ENCODE measurements around the gene PARD3B. TPM values are rescaled to one million over a fixed set of nuclear protein-coding genes. Genes with fewer than 3 reads are reported as not detected.
A peak's percentile ranks its signal among the peaks of the same experiment; 100 is the strongest.

PARD3B gene
- total RNA-seq, 1 experiment from 2014 or later = 7.6 TPM

DNA sequence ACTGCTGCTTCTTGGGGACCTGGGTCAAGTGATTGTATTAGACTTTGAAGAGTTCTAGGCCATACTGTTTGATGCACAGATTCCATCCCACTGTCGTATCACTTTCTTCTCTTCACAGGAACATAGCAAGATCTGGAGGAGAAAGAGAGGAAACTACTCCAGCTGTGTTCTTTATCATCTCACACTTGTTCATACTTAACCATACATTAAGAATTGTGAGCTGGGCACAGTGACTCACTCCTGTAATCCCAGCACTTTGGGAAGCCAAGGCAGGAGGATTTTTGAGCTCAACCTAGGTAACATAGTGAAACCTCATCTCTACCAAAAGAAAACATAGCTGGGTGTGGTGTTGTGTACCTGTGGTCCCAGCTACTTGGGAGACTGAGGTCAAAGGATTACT is 111.7 kb downstream of the PARD3B start:
- Histone ChIP-seq H3K9me3 (ENCODE audit: insufficient read depth, low read depth) (peaks cover 6% of the 10 kb centered on the region; the same call in 1 of the 2 replicates), H3K27ac (no peak overlapping the region), H3F3A (ENCODE audit: insufficient read depth, low read depth) (no peaks in the 10 kb centered on the region), H3K36me3 (ENCODE audit: low read depth) (no peaks in the 10 kb centered on the region), H2AFZ (no peak overlapping the region), H3K27me3 (ENCODE audit: insufficient read depth, low read depth) (no peaks in the 10 kb centered on the region), H3K4me1 (replicated peaks; ENCODE audit: insufficient read depth) (no peaks in the 10 kb centered on the region), H3K4me2 (no peak overlapping the region), H4K20me1 (ENCODE audit: insufficient read depth) (no peaks in the 10 kb centered on the region), H3K9me2 (ENCODE audit: insufficient read depth) (no peaks in the 10 kb centered on the region), H3K79me2 (ENCODE audit: low read depth) (no peaks in the 10 kb centered on the region), H3K4me3 (no peak overlapping the region)
- POLR2A ChIA-PET (ENCODE audit: unreplicated experiment) = no interaction called here
- DNase-seq = no peak
- intact Hi-C loops (cut with micrococcal nuclease; ENCODE audit: unreplicated experiment) = no loop called here
- CTCF ChIA-PET = no interaction called here
- BruUV-seq (replicated peaks) = no TSS peak
- no peak for TF ChIP-seq EZH2 (IDR thresholded peaks at IDR 0.05; ENCODE audit: low read depth)
- TF ChIP-seq, protein P1, sequence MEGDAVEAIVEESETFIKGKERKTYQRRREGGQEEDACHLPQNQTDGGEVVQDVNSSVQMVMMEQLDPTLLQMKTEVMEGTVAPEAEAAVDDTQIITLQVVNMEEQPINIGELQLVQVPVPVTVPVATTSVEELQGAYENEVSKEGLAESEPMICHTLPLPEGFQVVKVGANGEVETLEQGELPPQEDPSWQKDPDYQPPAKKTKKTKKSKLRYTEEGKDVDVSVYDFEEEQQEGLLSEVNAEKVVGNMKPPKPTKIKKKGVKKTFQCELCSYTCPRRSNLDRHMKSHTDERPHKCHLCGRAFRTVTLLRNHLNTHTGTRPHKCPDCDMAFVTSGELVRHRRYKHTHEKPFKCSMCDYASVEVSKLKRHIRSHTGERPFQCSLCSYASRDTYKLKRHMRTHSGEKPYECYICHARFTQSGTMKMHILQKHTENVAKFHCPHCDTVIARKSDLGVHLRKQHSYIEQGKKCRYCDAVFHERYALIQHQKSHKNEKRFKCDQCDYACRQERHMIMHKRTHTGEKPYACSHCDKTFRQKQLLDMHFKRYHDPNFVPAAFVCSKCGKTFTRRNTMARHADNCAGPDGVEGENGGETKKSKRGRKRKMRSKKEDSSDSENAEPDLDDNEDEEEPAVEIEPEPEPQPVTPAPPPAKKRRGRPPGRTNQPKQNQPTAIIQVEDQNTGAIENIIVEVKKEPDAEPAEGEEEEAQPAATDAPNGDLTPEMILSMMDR (conservative IDR thresholded peaks at IDR 0.05) = no peak

DNA sequence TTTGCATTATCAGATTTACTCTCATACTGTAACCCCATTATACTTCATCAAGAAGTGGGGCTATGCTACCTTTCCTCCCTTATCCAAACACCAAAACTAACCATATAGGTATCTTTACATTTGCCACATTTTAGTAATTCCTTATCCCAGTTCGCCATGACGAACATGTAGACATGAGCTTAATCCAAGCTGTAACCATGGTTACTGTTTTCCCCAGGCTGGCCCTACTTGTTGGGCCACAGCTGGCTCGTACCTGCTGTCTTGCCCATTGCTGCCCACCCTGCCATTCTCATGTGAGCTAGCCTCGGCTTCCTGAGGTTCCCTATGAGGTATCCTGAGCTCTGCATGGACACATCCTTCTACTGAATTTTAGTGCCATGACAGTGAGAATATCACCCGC is 117.7 kb downstream of the PARD3B start:
- ChIA-PET POLR2A (ENCODE audit: unreplicated experiment) (no interaction called here), CTCF (no interaction called here)
- Histone ChIP-seq H2AFZ (no peak overlapping the region), H3K27me3 (ENCODE audit: insufficient read depth, low read depth) (no peaks in the 10 kb centered on the region), H3F3A (ENCODE audit: insufficient read depth, low read depth) (peaks cover 19% of the 10 kb centered on the region; the same call in 1 of the 2 replicates), H4K20me1 (ENCODE audit: insufficient read depth) (no peaks in the 10 kb centered on the region), H3K27ac (no peak overlapping the region), H3K4me2 (no peak overlapping the region), H3K9me3 (ENCODE audit: insufficient read depth, low read depth) (peaks cover 3% of the 10 kb centered on the region; the same call in 1 of the 2 replicates), H3K36me3 (ENCODE audit: low read depth) (no peaks in the 10 kb centered on the region), H3K4me1 (replicated peaks; ENCODE audit: insufficient read depth) (peaks cover 26% of the 10 kb centered on the region), H3K9me2 (ENCODE audit: insufficient read depth) (no peaks in the 10 kb centered on the region), H3K79me2 (ENCODE audit: low read depth) (no peaks in the 10 kb centered on the region), H3K4me3 (no peak overlapping the region)
- intact Hi-C loops (cut with micrococcal nuclease; ENCODE audit: unreplicated experiment) = no loop called here
- BruUV-seq (replicated peaks) = no TSS peak
- DNase-seq = no peak
- TF ChIP-seq EZH2 (IDR thresholded peaks at IDR 0.05; ENCODE audit: low read depth) = no peak
- TF ChIP-seq, protein P1 (conservative IDR thresholded peaks at IDR 0.05) = no peak

DNA sequence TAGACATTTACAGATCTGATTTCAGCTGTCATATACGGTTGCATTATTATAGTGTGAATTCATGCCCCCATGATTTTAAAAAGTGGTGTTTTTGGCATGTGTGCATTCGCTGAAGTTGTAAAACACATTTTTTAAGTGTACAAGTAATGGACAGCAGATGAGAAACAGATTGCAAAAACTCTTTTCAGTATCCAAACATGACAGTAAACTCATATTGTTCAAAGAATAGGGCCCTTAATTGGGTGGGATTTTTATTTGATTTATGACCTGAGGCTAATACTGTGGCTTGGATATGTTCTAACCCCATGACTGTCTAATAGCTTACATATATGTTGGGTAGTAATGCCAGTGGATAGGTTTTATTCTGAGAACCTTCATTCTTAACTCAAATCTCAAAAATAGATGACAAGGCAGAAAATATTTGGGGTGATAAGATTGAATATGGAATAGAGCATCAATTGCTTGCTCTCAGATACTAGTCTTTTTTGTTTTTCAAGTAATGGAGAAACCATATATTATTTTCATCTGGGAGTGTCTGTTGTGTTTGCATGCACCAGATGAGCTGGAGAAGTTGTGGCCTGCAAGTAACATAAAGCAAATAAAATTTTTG is 118.6 kb downstream of the PARD3B start:
- Histone ChIP-seq H4K20me1 (ENCODE audit: insufficient read depth) (no peaks in the 10 kb centered on the region), H2AFZ (no peak overlapping the region), H3K4me1 (replicated peaks; ENCODE audit: insufficient read depth) (peaks cover 26% of the 10 kb centered on the region), H3K27ac (peak overlapping the region; percentile 90), H3K9me2 (ENCODE audit: insufficient read depth) (no peaks in the 10 kb centered on the region), H3K36me3 (ENCODE audit: low read depth) (no peaks in the 10 kb centered on the region), H3K9me3 (ENCODE audit: insufficient read depth, low read depth) (0 out of 2 replicates have a peak, but pooled peaks cover 3% of the 10 kb centered on the region), H3F3A (ENCODE audit: insufficient read depth, low read depth) (peaks cover 19% of the 10 kb centered on the region; the same call in 1 of the 2 replicates), H3K4me2 (peak overlapping the region; percentile 63), H3K4me3 (no peak overlapping the region), H3K79me2 (ENCODE audit: low read depth) (no peaks in the 10 kb centered on the region), H3K27me3 (ENCODE audit: insufficient read depth, low read depth) (no peaks in the 10 kb centered on the region)
- ChIA-PET POLR2A (ENCODE audit: unreplicated experiment) (interaction anchor here (0.6 to 0.8 kb wide), 3 partner anchors 119 to 893 kb away, joined by 3 to 6 read pairs (median 3); no protein-coding TSS in a partner anchor), CTCF (interaction anchor here (0.8 kb wide), 1 partner anchor 42 kb away, joined by 3 read pairs; no protein-coding TSS in a partner anchor)
- no peak for TF ChIP-seq EZH2 (IDR thresholded peaks at IDR 0.05; ENCODE audit: low read depth)
- TF ChIP-seq, protein P1 (conservative IDR thresholded peaks at IDR 0.05) = no peak
- BruUV-seq (replicated peaks) = no TSS peak
- intact Hi-C loops (cut with micrococcal nuclease; ENCODE audit: unreplicated experiment) = no loop called here
- no peak for DNase-seq

Data from PC-9 (cell line).